HG02763 (cell line): ENCODE results near the gene KPNA3.
A peak's percentile ranks its signal among the peaks of the same experiment; 100 is the strongest.

Source experiments
- ATAC-seq: cut with Tn5 transposase; IDR thresholded peaks from one replicate; pipeline ENCODE4 v1.9.1; 2021; ENCODE audit warnings: mild to moderate bottlenecking, moderate library complexity; ENCODE audit not compliant: unreplicated experiment

Gene KPNA3

GRCh38 chr13:49690133-49690994 lies 102.1 kb downstream of the KPNA3 start:
- ATAC-seq: peak; percentile 14

- ATAC-seq: no peak
Measured at GRCh38 chr13:49683489-49683888, 109.0 kb downstream of the KPNA3 start.

GRCh38 chr13:49681842-49682435 lies 110.5 kb downstream of the KPNA3 start:
- no peak for ATAC-seq

- ATAC-seq: no peak
Measured at GRCh38 chr13:49679246-49679645, 113.2 kb downstream of the KPNA3 start.

GRCh38 chr13:49678191-49678914 lies 114.1 kb downstream of the KPNA3 start:
- no peak for ATAC-seq

DNA sequence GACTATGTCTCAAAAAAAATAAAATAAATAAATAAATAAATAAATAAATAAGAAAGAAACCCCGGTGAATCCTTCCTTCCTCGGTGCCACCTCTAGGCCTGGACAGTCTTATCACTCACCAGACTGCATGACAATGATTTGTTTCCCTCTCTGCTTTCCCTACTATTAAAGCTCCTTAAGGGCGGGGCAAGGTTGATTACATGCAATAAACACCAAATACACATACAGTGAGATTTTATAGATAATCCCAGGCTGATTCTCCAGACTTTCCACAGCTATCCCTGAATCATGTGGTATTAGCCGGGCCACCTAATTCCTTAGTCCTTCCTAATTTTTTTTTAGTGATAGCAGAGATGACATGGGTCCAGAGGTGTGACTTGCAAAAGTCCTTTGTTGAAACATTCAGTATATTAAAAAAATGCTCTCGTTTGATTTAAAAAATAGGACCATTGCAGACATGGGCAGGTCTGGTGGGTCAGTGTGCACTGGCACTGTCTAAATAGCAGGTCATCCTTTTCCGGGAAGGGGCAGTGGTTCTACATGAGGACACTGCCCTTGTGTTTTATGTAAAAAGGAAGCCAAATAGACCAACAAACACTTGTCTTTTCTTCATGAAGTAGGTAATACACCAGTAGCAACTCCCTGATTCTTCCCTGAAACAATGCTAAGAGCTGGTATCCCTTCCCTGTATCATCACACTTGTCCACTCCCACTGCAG lies 115.7 kb downstream of the KPNA3 start:
- ATAC-seq: no peak

- no peak for ATAC-seq
Measured at GRCh38 chr13:49670828-49671227, 121.7 kb downstream of the KPNA3 start.

DNA sequence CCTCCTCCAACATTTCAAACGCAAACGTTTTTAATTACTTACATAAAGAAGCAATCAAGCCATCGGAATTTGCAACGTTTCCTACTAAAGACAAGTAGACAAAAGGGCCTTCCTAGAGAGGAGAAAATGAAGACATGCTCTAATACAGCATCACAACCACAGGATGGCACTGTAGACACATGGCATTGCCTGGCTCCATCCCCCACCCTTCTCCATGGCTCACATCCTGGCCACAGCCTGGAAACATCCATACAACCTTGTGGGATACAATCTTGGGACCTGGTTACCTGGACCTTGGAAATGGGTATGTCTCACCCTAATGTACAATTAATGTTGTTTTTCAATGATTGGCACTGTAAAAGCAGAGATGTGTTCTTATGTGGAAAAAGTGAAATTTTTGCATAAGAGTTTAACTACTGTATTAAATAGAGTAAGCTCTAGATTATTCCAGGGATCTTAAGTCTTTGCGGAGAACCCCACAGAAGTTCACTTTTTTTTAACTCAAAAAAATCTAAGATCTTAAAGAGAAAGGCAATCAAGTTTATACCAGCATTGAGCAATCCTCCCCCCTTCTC lies 122.7 kb downstream of the KPNA3 start:
- peak; percentile 53 for ATAC-seq

GRCh38 chr13:49667773-49668172 lies 124.7 kb downstream of the KPNA3 start:
- no peak for ATAC-seq

- no peak for ATAC-seq
Measured at GRCh38 chr13:49664606-49665005, 127.9 kb downstream of the KPNA3 start.

GRCh38 chr13:49657241-49657641 lies 135.2 kb downstream of the KPNA3 start:
- no peak for ATAC-seq

DNA sequence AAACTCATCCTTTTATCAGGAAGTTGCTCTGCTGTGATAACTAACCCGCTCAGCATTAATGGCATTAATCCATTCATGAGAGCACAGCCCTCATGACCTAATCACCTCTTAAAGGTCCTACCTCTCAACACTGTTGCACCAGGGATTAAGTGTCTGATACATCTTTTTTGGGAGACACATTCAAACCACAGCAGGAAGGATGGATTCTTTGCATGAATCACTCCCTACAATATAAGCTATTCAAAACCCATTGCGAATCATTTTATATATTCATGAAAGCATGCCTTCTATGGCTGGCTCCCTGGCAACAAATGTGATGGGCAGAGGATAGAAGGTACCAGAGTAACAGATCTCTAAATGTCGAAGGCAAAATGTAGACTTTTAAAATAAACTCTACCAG lies 136.6 kb downstream of the KPNA3 start:
- no peak for ATAC-seq

DNA sequence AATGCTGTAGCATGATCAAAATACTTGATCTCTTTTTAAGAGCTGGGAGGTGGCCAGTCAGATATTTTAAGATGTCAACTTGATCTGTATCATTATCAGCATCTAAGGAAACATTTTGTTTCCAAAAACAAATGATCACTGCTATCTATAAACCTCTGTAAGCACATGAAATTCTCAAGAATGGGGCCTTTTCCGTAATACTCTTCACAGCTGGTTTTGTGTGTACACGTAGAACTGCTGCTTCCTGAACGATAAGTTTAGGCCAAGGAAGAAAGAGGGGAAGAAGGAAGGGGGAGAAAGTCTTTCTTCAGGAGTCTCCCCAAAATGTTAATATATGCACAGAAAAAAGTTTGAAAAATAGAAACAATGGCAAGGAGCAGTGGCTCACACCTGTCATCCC lies 138.5 kb downstream of the KPNA3 start:
- ATAC-seq: no peak

DNA sequence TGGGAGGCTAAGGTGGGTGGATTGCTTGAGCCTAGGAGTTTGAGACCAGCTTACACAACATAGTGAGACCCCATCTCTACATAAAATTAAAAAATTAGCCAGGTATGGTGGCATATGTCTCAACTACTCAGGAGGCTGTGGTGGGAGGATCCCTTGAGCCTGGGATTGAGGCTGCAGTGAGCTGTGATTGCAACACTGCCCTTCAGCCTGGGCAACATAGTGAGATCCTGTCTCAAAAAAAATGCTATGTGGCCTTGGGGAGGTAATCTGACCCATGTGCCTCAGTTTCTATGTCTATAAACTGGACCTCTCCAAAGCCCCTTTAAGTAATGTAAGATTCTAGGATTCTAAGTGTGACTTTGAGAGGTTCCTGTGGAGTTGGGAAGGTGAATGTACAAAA lies 139.0 kb downstream of the KPNA3 start:
- ATAC-seq: no peak

- ATAC-seq: no peak
Measured at GRCh38 chr13:49652355-49653305, 139.9 kb downstream of the KPNA3 start.

DNA sequence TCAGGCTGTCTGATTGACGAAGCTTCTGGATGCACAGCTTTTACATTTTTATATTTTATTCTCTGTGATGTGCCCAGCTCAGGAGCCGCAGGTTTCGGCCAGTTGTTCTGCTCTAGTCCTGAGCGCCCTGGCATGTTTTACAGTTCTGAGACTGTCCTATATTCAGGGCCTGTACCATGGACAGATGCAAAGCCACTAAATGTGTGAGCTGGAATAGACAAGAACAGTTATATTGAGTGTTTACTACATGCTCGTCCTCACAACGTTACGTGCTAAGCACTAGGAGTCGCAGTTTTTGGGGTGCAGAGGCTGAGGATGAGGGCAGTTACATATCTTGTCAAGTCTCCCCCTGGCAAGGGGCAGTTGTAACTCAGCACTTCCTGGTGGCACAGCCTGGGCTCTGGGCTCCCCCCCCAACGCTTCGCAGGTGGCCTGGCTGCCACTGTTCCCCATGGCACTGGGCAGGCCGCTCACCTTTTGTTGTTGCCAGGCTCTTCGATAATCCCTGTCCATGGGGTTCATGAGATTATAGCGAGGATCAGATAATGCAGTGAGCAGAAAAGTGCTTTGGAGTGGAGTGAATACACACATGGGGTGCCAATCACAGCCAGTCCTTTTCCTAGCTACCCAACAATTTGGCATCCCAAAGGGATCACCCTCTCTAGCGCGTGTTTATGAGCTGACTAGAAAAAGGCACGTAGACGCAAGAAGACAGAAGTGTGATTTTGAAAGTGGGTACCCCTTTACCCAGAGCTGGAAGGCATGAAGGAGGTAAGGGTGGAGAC lies 140.7 kb downstream of the KPNA3 start:
- no peak for ATAC-seq

DNA sequence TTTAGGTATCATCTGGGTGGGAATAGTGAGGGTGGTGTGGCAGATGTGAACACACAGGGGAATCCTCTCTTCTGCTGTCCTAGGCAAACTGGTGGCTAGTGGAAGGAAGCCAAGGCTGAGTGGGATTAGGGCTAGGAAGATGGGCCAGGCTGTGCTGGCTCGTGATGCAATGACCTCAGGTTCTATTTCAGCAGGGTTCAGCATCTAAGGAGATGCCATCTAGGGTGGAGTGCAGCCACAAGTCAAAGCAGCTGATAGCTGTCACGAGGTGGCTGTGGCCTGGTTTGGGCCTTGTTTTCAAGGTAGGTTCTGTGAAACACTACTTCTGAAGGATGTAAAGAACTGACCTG lies 142.5 kb downstream of the KPNA3 start:
- no peak for ATAC-seq
